Measurements from ENCODE around the gene TTC4. TPM values are rescaled to one million over a fixed set of nuclear protein-coding genes. Genes with fewer than 3 reads are reported as not detected.
"Not testable (repeated sequence)": the region's sequence is repeated elsewhere in the genome, so short reads cannot be mapped to it uniquely, and the experiment has no call there.

Gene TTC4
- total RNA-seq, 4 donors from 2014 or later: 15.5 to 37.4 (median 24.6) TPM

GRCh38 chr1:54766726-54767125 is 51.1 kb downstream of the TTC4 start:
- no peak for DNase-seq (ENCODE audit: low spot score)
- TF ChIP-seq, protein P1, sequence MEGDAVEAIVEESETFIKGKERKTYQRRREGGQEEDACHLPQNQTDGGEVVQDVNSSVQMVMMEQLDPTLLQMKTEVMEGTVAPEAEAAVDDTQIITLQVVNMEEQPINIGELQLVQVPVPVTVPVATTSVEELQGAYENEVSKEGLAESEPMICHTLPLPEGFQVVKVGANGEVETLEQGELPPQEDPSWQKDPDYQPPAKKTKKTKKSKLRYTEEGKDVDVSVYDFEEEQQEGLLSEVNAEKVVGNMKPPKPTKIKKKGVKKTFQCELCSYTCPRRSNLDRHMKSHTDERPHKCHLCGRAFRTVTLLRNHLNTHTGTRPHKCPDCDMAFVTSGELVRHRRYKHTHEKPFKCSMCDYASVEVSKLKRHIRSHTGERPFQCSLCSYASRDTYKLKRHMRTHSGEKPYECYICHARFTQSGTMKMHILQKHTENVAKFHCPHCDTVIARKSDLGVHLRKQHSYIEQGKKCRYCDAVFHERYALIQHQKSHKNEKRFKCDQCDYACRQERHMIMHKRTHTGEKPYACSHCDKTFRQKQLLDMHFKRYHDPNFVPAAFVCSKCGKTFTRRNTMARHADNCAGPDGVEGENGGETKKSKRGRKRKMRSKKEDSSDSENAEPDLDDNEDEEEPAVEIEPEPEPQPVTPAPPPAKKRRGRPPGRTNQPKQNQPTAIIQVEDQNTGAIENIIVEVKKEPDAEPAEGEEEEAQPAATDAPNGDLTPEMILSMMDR (IDR thresholded peaks at IDR 0.05): no peak
- no peak for ATAC-seq (ENCODE audit: low FRiP score)

- ATAC-seq (ENCODE audit: low FRiP score) (no peak), DNase-seq (ENCODE audit: low spot score) (no peak)
- TF ChIP-seq, protein P1 (IDR thresholded peaks at IDR 0.05): no peak
Observed at GRCh38 chr1:54767526-54767925, 51.9 kb downstream of the TTC4 start.

DNA sequence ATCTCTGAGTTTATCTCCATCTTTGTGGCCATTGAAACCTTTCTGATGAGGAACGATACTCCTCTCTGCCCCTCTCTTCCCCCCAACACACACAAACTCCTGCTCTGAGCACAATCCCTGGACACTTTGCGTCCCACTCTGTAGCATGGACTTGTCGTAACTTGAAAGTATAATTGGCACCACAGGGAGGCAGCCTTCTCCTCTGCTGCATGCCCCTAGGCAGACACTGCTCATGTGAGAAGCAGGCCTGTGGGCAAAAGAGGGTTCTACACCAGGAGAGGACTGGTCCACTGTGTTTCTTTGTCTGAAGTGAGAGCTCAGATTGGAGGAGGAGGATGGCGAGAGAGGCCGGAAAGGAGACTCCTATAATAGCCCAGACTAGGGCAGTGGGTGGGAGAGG is 52.4 kb downstream of the TTC4 start:
- DNase-seq (ENCODE audit: low spot score) (no peak), ATAC-seq (ENCODE audit: low FRiP score) (no peak)
- TF ChIP-seq, protein P1 (IDR thresholded peaks at IDR 0.05): no peak

DNA sequence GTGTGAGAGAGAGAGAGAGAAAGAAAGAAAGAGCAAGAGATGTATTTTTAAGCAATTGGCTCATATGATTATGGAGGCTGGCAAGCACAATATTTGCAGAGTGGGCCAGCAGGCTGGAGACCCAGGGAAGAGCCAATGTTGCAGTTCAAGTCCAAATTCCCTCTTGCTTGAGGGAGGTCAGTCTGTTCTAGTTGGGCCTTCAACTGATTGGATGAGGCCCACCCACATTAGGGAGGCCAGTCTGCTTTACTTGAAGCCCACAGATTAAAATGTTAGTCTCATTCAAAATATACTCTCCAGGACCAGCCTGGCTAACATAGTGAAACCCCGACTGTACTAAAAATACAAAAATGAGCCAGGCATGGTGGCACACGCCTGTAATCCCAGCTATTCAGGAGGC is 57.3 kb downstream of the TTC4 start:
- ATAC-seq (ENCODE audit: low FRiP score) (no peak), DNase-seq (ENCODE audit: low spot score) (no peak)
- TF ChIP-seq, protein P1 (IDR thresholded peaks at IDR 0.05): no peak

DNA sequence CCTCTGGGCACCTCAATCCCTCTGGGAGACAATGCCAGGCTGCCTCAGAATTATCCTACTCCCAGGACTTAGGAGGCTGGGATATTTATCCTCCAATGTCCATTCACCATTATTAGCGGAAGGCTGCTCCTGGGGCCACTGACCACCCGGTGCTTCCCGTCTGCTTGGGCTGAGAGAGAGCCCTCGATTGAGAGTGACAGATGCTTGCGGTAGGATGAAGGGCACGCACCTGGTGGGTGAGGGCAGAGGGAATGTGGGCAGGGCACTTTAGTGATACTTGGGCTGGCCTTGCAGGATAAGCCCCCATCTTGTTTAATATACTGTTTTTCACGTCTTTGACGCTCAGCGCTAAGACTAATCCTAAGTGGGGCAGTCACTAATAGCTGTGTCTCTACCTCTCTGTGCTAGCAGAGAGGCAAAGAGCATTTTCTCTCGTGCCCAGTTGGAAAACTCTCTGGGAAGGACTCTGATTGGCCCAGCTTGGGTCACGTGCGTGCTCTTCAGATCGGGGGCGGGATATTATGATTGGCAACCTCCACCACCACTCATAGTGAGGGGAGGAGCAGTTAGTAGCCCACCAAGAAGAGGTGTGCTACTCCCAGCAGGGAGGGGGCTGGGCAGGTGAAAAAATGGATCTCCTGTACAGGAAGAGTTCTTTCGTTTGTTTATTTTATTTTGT is 59.3 kb downstream of the TTC4 start:
- ATAC-seq (ENCODE audit: low FRiP score): no peak
- no peak for DNase-seq (ENCODE audit: low spot score)
- TF ChIP-seq, protein P1 (IDR thresholded peaks at IDR 0.05): no peak

DNA sequence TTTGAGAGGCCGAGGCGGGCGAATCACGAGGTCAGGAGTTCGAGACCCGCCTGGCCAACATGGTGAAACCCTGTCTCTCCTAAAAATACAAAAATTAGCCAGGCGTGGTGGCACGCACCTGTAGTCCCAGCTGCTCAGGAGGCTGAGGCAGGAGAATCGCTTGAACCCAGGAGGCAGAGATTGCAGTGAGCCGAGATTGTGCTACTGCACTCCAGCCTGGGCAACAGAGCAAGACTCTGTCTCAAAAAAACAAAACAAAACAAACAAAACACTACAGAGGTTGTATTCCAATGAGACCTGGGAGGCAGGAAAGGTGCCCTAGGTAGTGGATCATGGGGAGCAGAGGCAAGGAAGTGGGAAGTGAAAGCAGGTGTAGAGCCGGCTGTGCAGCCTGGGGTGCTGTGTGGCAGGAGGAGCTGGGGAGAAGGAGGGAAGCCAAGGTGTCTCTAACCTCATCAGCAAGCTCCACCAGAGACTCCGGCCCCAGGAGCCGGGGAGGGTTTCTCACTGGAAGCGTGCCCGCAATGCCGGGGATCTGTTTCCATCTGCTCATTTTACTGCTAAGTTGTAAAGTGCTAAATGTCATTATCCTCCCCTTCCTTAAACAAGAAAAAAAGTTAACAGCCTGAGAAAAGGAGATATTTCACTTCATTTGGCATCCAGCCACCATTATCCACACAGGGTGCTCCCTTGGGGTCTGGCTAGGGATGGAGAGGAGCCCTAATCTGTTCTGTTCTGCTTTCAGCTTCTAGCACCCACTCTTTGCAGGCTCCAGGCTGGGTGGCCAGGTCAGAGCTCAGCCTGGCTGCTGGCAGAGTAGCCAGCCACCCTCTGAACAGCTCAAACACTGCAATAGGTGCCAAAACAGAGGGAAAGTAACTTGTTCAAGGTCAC is 60.4 kb downstream of the TTC4 start:
- not testable (repeated sequence) for DNase-seq (ENCODE audit: low spot score); ATAC-seq (ENCODE audit: low FRiP score)

GRCh38 chr1:54777011-54777410 is 61.4 kb downstream of the TTC4 start:
- TF ChIP-seq, protein P1 (IDR thresholded peaks at IDR 0.05): no peak
- DNase-seq (ENCODE audit: low spot score): no peak
- no peak for ATAC-seq (ENCODE audit: low FRiP score)

All from omental fat pad (tissue), 4 donors.